Duodenal mucosa (tissue), 2 donors: Measurements from ENCODE around the gene PKP3.
A peak's percentile ranks its signal among the peaks of the same experiment; 100 is the strongest.

ENCODE experiments used
- H3K27ac ChIP-seq: one replicate; pipeline ENCODE4 v1.7.0; 2013; ENCODE audit warnings: low read depth, low read length
- H3K27me3 ChIP-seq, 2 donors: one replicate each; pipeline ENCODE4 v1.7.0; 2013; ENCODE audit warnings: low read length in 2 of 2, control low read depth in 1 of 2; ENCODE audit not compliant: insufficient read depth in 2 of 2, control insufficient read depth in 1 of 2
- H3K36me3 ChIP-seq, 2 donors: one replicate each; pipeline ENCODE4 v1.7.0; 2013; ENCODE audit warnings: low read length in 2 of 2, control low read depth in 1 of 2; ENCODE audit not compliant: insufficient read depth in 2 of 2, control insufficient read depth in 1 of 2
- H3K4me1 ChIP-seq, 2 donors: one replicate each; pipeline ENCODE4 v1.7.0; 2013; ENCODE audit warnings: low read length in 2 of 2, control low read depth in 1 of 2; ENCODE audit not compliant: insufficient read depth in 2 of 2, control insufficient read depth in 1 of 2
- H3K4me3 ChIP-seq, 2 donors: one replicate each; pipeline ENCODE4 v1.7.0; 2013; ENCODE audit warnings: low read length in 2 of 2, low read depth in 1 of 2
- H3K9ac ChIP-seq, 2 donors: one replicate each; pipeline ENCODE4 v1.7.0; 2013; ENCODE audit warnings: low read length in 2 of 2, low read depth in 1 of 2
- H3K9me3 ChIP-seq, 2 donors: one replicate each; pipeline ENCODE4 v1.7.0; 2013; ENCODE audit warnings: low read length in 2 of 2, control low read depth in 1 of 2; ENCODE audit not compliant: control insufficient read depth in 1 of 2

Gene PKP3

DNA sequence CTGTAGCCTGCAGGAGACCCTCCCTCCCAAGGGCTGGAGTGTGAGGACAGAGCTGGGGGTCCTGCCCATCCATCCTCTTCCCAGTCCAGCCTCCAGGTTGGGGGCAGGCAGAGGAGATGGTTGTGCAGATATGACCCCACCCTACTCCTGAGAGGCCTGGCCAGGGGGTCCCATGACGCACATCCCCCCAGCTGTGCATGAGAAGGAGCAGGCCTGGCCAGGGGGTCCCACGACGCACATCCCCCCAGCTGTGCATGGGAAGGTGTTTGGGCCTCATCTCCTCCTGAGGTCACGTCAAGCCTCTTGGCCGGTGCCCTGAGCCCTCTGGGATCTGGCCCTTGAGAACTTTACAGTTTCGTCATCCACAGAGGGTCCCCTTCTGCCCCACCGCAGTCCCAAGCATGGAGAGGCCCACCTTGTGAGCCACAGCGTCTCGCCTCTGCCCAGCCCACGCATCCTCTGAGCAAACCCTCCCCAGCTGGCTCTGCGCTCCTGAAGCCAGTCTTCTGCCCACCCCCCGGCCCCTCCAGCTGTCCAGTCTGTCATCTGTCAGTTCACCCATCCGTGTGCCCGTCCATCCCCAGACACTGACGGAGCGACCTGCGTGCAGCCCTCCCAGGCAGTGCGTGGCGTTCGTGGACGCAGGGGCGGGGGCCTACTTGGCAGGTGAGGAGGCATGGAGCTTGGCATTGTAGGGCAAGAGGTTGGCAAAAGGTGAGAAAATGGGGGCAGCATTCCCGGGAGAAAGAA is 45.5 kb downstream of the PKP3 start:
- H3K36me3 ChIP-seq, result no peaks in the 10 kb centered on the region
- H3K27ac ChIP-seq, result no peak overlapping the region
- H3K9me3 ChIP-seq, result no peaks in the 10 kb centered on the region
- H3K4me3 ChIP-seq, result no peak overlapping the region
- peaks cover 22 to 34% of the 10 kb centered on the region in 2 donors for H3K4me1 ChIP-seq
- H3K27me3 ChIP-seq, result no peaks in the 10 kb centered on the region
- H3K9ac ChIP-seq, result no peak overlapping the region

DNA sequence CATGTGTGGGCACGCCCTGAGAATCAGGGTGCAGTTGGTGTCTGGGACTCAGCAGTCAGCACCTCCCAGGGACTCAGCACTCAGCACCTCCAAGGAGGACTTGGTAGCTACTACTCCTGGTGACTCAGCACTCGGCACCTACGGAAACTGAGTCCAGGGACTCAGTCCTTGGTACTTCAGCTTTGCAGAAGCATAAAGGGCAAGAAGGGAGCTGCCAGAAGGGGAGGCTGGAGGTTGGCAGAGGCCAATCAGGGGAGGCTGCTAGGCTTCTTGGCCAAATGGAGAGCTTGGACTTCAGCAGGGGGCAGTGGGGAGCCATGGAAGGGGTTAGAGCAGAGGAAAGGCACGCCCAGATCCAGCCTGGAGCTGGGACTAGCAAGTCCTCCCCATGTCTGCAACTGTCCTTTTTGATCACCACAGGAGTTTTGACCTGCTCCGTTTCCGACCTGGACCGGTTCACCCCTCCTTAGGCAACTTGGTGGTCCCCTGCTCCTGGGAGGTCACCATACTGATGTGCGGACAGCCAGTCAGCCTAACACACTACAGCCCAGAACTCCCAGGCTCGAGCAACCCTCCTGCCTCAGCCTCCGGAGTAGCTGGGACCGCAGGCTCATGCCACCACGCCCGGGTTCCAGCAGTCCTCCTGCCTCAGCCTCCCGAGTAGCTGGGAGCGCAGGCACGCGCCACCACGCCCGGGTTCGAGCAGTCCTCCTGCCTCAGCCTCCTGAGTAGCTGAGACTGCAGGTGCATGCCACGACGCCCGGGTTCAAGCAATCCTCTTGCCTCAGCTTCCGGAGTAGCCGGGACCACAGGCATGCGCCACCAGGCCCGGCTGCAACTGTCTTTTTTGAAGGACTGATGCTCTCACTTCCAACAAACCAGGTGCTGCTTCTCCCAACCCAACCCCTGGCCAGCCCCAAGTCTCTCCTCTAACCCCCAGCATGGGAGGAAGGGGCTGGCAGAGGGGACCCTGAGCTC is 46.3 kb downstream of the PKP3 start:
- H3K27ac ChIP-seq, result no peak overlapping the region
- H3K9ac ChIP-seq, result peak overlapping the region; percentile 65 to 76
- H3K4me3 ChIP-seq, result peak overlapping the region; percentile 71 to 74
- H3K9me3 ChIP-seq, result no peaks in the 10 kb centered on the region
- no peaks in the 10 kb centered on the region for H3K36me3 ChIP-seq
- peaks cover 22 to 43% of the 10 kb centered on the region in 2 donors for H3K4me1 ChIP-seq
- no peaks in the 10 kb centered on the region for H3K27me3 ChIP-seq

DNA sequence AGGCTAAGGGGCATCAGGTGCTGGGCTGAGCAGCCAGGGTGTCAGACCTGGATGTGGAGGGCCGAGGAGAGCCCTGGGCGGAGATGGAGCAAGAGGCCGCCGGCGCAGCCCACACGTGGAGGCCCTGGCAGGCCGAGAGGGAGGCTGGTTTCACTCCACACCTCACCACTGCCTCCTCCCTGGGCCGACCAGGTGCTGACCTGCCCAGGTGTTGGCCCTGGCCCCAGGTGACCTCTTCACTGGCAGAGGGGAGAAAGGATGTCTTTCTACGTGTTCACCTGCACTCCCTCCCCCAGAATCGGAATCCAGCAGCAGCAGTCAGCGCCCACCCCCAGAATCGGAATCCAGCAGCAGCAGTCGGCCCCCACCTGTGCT is 47.0 kb downstream of the PKP3 start:
- no peaks in the 10 kb centered on the region for H3K9me3 ChIP-seq
- peak overlapping the region; percentile 65 to 76 for H3K9ac ChIP-seq
- H3K4me3 ChIP-seq, result peak overlapping the region; percentile 71 to 74
- no peaks in the 10 kb centered on the region for H3K27me3 ChIP-seq
- H3K4me1 ChIP-seq, result peaks cover 24 to 44% of the 10 kb centered on the region in 2 donors
- H3K27ac ChIP-seq, result no peak overlapping the region
- no peaks in the 10 kb centered on the region for H3K36me3 ChIP-seq

DNA sequence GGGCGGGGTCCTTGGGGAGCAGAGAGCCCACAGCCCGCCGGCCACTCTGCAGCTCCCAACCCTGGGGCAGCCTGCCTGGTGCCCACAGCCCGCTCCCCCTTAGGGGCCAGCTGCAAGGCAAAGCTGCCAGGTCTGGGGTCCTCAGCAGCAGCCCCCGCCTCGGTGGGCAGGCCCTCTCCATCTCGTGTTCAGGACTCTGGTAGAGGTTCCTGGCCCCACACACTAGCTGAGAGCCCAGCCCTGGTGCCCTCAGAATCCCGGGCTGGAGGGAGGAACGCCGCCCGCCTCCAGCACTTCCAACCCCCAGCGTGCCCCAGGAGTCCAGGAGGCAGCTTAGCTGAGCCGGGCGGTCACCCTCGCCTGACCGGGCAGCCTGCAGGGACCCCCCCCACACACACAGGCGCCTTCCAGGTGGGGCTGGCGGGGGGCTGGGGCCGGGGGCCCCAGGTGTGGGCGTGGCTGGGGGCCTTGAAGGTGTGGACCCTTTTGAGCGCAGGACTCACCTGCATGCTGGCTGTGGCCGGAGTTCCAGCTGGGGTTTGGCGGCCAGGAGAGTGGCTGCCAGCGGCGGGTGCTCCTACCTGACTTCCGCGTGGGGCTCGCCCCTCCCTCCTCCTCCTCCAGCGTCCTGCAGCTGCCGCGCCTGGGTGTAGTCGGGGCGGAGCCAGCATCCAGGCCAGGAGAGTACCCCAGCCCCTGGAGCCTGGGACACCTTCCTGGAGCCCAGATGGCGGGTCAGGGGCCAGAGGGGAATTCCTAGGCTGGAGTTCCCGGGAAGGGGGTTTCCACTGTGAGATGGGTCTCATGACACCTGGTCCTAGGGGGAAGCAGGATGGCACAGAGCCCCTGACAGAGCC is 47.6 kb downstream of the PKP3 start, which contains the start of gene ANO9:
ANO9 (minus strand) TSS at position 594 of the 857 bp plus-strand sequence; CDS start at position 509, 85 bp downstream.
- H3K9me3 ChIP-seq, result no peaks in the 10 kb centered on the region
- no peaks in the 10 kb centered on the region for H3K36me3 ChIP-seq
- H3K27me3 ChIP-seq, result no peaks in the 10 kb centered on the region
- peak within 1 kb of the TSS; percentile 6 for H3K27ac ChIP-seq
- H3K4me1 ChIP-seq, result peaks cover 30 to 50% of the 10 kb centered on the region in 2 donors
- peak within 1 kb of the TSS; percentile 65 to 76 for H3K9ac ChIP-seq
- H3K4me3 ChIP-seq, result peak within 1 kb of the TSS; percentile 71 to 74

DNA sequence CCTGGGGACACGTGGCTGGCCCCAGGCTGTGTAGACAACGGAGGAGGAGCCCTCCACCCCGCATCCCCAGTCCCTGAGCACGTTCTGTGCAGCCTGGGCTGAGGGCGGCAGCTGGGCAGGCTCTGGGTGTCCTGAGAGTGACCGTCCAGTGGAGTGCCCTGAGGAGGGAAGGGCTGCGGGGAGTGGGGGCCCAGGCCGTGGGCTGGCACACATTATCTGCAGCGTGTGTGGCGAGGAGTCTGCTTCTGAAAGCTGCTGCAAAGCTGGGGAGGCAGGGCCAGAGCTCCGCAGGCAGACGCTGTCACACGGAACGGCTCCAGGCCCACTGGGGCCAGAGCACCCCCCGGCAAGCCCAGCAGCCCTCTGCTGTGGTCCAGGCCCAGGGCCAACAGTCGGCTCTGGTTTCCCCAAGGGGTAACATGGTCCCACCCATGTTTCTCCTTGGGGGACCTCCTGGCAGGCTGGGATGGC is 48.6 kb downstream of the PKP3 start:
- Histone ChIP-seq H3K27ac (no peak overlapping the region), H3K9me3 (no peaks in the 10 kb centered on the region), H3K4me1 (peaks cover 35 to 52% of the 10 kb centered on the region in 2 donors), H3K36me3 (no peaks in the 10 kb centered on the region), H3K9ac (no peak overlapping the region), H3K27me3 (no peaks in the 10 kb centered on the region), H3K4me3 (no peak overlapping the region)

DNA sequence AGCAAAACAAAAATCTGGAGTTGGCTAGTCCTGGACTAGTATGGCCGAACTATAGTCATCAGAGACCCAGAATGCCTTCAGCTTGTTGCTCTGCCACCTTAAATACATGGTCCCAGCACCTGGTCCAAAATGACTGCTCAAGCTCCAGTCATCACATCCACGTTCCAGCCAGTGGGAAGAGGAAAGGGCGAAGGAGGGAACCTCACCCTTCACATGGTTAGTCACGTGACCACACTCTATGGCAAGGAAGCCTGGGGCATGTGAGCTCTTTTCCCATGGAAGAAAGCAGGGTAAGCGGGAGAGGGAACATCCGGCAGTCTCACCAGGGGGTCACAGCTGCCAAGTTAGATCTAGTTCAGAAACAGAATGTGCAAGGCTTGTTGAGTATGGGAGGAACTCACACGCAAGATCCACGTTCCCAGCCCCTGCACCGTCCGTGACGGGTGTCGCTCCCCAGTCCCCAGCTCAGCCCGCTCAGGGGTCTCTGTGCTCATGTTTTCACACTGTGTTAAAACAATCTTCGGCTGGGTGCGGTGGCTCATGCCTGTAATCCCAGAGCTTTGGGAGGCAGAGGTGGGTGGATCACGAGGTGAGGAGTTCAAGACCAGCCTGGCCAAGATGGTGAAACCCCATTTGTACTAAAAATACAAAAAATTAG is 49.7 kb downstream of the PKP3 start:
- no peaks in the 10 kb centered on the region for H3K36me3 ChIP-seq
- peaks cover 37 to 56% of the 10 kb centered on the region in 2 donors for H3K4me1 ChIP-seq
- H3K27ac ChIP-seq, result no peak overlapping the region
- no peak overlapping the region for H3K9ac ChIP-seq
- no peak overlapping the region for H3K4me3 ChIP-seq
- no peaks in the 10 kb centered on the region for H3K27me3 ChIP-seq
- no peaks in the 10 kb centered on the region for H3K9me3 ChIP-seq

DNA sequence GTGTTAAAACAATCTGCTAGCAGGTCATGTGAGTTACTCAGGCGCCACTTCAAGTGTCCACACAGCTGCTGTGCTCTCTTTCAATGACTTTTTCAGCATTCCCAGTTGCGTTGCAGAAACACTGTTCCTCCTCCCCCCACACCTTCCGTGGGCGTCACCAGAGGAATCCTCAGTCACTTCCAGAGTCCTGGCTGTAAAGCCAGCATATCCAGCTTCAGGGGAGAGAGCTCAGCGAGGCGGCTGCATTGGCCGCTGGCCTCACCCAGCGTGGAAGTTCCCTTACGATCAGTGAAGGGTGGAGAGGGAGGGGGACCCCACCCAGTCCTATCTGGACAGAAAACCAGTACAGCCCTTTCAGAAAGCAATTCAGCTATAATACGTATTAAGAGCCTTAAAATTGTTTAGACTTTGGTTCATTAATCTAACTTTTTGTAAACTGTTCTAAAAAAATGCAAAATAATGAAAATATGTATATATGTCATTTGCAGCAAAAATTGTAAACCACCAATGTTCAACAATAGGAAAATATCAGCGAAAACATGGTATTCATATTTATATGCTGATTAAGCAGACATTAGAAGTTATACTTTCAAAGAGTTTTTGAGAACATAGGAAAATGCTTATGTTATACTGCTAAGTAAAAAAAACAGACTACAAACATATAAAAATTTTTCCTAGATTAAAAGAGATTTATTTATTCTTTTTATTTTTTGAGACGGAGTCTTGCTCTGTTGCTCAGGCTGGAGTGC is 50.6 kb downstream of the PKP3 start:
- no peaks in the 10 kb centered on the region for H3K36me3 ChIP-seq
- H3K4me3 ChIP-seq, result no peak overlapping the region
- H3K27me3 ChIP-seq, result no peaks in the 10 kb centered on the region
- H3K27ac ChIP-seq, result no peak overlapping the region
- H3K9me3 ChIP-seq, result no peaks in the 10 kb centered on the region
- peaks cover 37 to 57% of the 10 kb centered on the region in 2 donors for H3K4me1 ChIP-seq
- peak overlapping the region in 1 of 2 donors; percentile 34 for H3K9ac ChIP-seq

DNA sequence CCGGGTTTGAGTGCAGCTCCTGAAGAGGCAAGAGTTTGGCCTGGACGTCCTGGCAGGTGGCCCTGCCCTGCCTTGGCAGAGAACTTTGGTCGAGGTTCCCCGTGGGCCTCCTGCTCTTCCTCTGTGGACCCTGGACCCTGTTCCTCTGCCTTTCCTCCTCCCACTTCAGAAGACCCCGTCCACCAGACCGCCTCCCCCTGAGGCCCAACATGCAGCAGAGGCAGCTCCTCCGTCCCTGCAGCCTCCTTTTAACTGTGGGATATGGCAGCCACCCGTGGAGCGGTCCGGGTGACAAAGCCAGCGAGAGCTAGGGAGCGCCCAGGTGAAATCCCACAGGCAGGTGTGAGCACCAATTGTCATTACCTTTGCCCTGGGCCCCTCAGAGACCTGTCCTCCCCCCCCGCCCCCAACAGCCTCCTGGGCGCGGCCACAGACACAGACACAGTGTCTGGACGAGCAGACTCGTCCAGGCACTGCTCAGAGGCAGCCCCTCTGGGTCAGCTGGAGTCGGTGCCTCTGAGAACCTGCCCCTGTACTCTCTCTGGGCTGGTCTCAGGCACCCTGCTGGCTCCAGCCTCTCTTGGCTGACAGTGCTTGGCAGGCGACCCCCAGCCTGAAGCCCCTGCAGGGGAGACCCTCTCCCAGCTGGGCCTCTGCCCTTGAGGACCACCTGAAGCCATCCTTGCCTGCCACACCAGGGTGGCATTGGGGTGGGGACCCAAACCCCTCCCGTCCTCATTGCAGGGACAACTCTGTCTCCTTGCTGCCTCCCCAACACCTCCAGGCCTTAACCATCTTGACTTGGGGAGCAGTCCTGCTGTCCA is 52.0 kb downstream of the PKP3 start:
- peaks cover 33 to 52% of the 10 kb centered on the region in 2 donors for H3K4me1 ChIP-seq
- peak overlapping the region; percentile 71 for H3K27ac ChIP-seq
- H3K4me3 ChIP-seq, result peak overlapping the region; percentile 37 to 55
- H3K36me3 ChIP-seq, result no peaks in the 10 kb centered on the region
- H3K9ac ChIP-seq, result peak overlapping the region; percentile 59 to 68
- H3K9me3 ChIP-seq, result no peaks in the 10 kb centered on the region
- no peaks in the 10 kb centered on the region for H3K27me3 ChIP-seq
